Type B pancreatic cell (in vitro differentiated cells): Measurements from ENCODE around the gene PLCL2. TPM values are rescaled to one million over a fixed set of nuclear protein-coding genes. Genes with fewer than 3 reads are reported as not detected.

Experiments used
- DNase-seq: peaks from one replicate; pipeline ENCODE4 v3.0.0; 2021; ENCODE audit warnings: mixed read lengths; ENCODE audit not compliant: unreplicated experiment; ENCODE audit errors: extremely low spot score
- H3K27ac Mint-ChIP-seq: 2 replicates; pipeline ENCODE4 v1.8.0; 2021; ENCODE audit warnings: mild to moderate bottlenecking, mixed read lengths
- H3K27me3 Mint-ChIP-seq: 2 replicates; pipeline ENCODE4 v1.8.0; 2021; ENCODE audit warnings: mixed read lengths
- H3K36me3 Mint-ChIP-seq: 2 replicates; pipeline ENCODE4 v1.8.0; 2021; ENCODE audit warnings: mixed read lengths
- H3K4me1 Mint-ChIP-seq: one replicate; pipeline ENCODE4 v1.8.0; 2021; ENCODE audit warnings: mixed read lengths; ENCODE audit not compliant: unreplicated experiment
- H3K4me3 Mint-ChIP-seq: 2 replicates; pipeline ENCODE4 v1.8.0; 2021; ENCODE audit warnings: mild to moderate bottlenecking, mixed read lengths
- H3K9me3 Mint-ChIP-seq: 2 replicates; pipeline ENCODE4 v1.8.0; 2021; ENCODE audit warnings: mixed read lengths
- total RNA-seq: library from RNA; stranded (reverse); gene quantifications from 2 replicates; pipeline ENCODE4 v1.2.1, GENCODE V29; 2021; ENCODE audit warnings: low replicate concordance
- TF ChIP-seq, protein P1 (sequence below): fragments of 200-600 bp; sonication (generic); conservative IDR thresholded peaks from 2 replicates; pipeline ENCODE4 v1.5.0; 2021; ENCODE audit warnings: antibody characterized with exemption, mild to moderate bottlenecking

PLCL2 gene
- total RNA-seq, 1 donor from 2014 or later: 10.6 TPM

DNA sequence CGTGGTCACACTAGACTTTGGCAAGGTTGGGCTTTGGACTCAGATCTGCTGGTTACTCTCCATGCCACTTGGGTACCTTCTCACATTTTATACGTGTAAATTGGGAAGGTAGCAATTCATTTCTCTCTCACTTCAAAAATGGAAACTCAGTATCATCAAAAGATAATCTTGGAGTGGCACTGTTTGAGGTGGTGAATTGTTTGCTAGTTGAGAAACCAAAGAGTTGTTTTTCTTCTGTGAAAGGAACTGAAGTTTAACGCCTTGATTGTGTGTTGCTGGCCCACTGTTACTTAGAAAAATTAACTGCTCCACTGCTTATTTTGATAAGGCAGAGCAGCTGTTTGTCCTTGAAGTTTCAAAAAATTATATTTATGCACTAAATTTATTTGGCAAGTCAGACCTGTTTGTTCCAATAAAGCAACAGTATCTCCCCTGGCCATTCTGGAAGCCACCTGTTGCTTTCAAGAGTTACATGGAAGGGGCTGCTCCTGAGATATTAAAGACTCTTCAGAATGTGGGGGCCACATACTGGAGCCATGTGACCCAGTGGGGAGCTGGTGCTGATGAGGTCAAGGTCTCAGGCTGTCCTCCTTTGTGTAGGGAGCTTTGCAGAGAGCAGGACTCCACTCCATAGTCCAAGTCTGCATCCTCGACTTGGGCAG lies 16.2 kb downstream of the PLCL2 start:
- Mint-ChIP-seq H3K9me3 (no peaks in the 10 kb centered on the region), H3K36me3 (no peaks in the 10 kb centered on the region), H3K4me3 (no peak overlapping the region), H3K27ac (no peak overlapping the region), H3K27me3 (no peaks in the 10 kb centered on the region), H3K4me1 (peaks cover 30% of the 10 kb centered on the region)
- TF ChIP-seq, protein P1, sequence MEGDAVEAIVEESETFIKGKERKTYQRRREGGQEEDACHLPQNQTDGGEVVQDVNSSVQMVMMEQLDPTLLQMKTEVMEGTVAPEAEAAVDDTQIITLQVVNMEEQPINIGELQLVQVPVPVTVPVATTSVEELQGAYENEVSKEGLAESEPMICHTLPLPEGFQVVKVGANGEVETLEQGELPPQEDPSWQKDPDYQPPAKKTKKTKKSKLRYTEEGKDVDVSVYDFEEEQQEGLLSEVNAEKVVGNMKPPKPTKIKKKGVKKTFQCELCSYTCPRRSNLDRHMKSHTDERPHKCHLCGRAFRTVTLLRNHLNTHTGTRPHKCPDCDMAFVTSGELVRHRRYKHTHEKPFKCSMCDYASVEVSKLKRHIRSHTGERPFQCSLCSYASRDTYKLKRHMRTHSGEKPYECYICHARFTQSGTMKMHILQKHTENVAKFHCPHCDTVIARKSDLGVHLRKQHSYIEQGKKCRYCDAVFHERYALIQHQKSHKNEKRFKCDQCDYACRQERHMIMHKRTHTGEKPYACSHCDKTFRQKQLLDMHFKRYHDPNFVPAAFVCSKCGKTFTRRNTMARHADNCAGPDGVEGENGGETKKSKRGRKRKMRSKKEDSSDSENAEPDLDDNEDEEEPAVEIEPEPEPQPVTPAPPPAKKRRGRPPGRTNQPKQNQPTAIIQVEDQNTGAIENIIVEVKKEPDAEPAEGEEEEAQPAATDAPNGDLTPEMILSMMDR: no peak
- DNase-seq: no peak

GRCh38 chr3:16904423-16905417 lies 20.0 kb downstream of the PLCL2 start:
- Mint-ChIP-seq H3K4me1 (peaks cover 16% of the 10 kb centered on the region), H3K4me3 (no peak overlapping the region), H3K9me3 (no peaks in the 10 kb centered on the region), H3K27ac (no peak overlapping the region), H3K36me3 (no peaks in the 10 kb centered on the region), H3K27me3 (no peaks in the 10 kb centered on the region)
- TF ChIP-seq, protein P1: no peak
- no peak for DNase-seq

- no peaks in the 10 kb centered on the region for H3K27me3 Mint-ChIP-seq
- no peaks in the 10 kb centered on the region for H3K36me3 Mint-ChIP-seq
- TF ChIP-seq, protein P1: no peak
- no peak for DNase-seq
- no peaks in the 10 kb centered on the region for H3K9me3 Mint-ChIP-seq
- H3K4me3 Mint-ChIP-seq: no peak overlapping the region
- peaks cover 16% of the 10 kb centered on the region for H3K4me1 Mint-ChIP-seq
- H3K27ac Mint-ChIP-seq: no peak overlapping the region
Observed at GRCh38 chr3:16905704-16906103, 20.9 kb downstream of the PLCL2 start.

DNA sequence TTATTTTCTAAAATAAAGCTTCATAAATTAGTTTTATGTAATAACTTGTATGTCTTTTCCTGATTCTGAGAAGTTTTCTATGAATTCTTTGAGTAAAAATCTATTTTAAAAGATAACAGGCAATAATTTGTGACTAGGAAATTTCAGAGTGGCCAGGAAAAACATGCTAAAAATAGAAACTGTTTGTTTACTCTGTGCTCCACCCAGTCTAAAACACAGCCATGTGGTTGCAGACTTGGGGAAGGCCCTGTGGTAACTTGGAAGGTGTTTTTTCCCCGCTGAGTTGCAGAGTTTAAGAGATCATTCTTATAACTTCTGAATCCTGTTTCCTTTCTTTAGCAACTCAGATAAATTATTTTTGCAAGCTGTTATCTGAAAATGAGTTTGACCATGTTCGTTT lies 21.9 kb downstream of the PLCL2 start:
- DNase-seq: no peak
- H3K4me1 Mint-ChIP-seq: peaks cover 13% of the 10 kb centered on the region

DNA sequence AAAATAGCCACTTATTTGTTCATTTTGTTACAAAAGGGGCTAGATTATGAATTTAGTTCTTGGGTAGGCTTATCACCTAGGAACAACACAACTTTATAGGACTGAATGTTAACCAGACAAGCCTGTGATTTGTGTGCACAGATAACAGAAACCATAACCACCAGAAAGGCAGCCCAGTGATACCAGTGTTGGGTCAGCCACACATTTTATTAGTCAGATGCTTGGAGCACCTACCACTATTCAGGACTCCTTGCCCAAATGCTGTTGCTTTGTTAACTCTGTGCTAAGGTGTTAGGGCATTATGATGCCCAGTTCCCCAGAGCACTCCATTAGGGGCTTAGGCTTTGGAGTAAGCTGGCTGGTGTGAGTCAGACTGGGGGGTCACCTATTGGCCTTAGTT lies 22.5 kb downstream of the PLCL2 start:
- Mint-ChIP-seq H3K27ac (no peak overlapping the region), H3K4me1 (peaks cover 9% of the 10 kb centered on the region), H3K27me3 (no peaks in the 10 kb centered on the region), H3K36me3 (no peaks in the 10 kb centered on the region), H3K4me3 (no peak overlapping the region), H3K9me3 (no peaks in the 10 kb centered on the region)
- TF ChIP-seq, protein P1: no peak
- DNase-seq: no peak

More for the DNA sequence above, 21.9 kb downstream of the PLCL2 start:
- TF ChIP-seq, protein P1: no peak
- H3K36me3 Mint-ChIP-seq: no peaks in the 10 kb centered on the region
- no peaks in the 10 kb centered on the region for H3K27me3 Mint-ChIP-seq
- H3K4me3 Mint-ChIP-seq: no peak overlapping the region
- H3K27ac Mint-ChIP-seq: no peak overlapping the region
- no peaks in the 10 kb centered on the region for H3K9me3 Mint-ChIP-seq
